Transverse colon (tissue), 4 donors: ENCODE data around the gene CADM2.

ENCODE experiments used
- EP300 ChIP-seq: sonication (generic); formaldehyde crosslinking; IDR thresholded peaks from one replicate; pipeline ENCODE4 v1.6.1; 2017; ENCODE audit warnings: antibody characterized with exemption, low read depth
- POLR2A ChIP-seq: fragments of 450-650 bp; IDR thresholded peaks from one replicate; pipeline ENCODE4 v1.6.1; 2016; ENCODE audit warnings: antibody characterized with exemption, mild to moderate bottlenecking, moderate library complexity
- POLR2AphosphoS5 ChIP-seq, 3 donors: sonication (generic); formaldehyde crosslinking; IDR thresholded peaks; one replicate each; pipeline ENCODE4 v1.6.1; 2016; ENCODE audit warnings: antibody characterized with exemption in 3 of 3
- TF ChIP-seq, protein P1 (sequence below), 5 experiments: fragments of 200-600 bp in 3 of 5; fragments of 450-650 bp in 2 of 5; sonication (generic) in 3 of 5; IDR thresholded peaks; 1 replicate in 2 of 5; 2 replicates in 3 of 5; pipeline ENCODE4 v1.5.1; 2016 to 2017; ENCODE audit warnings: antibody characterized with exemption in 5 of 5, inconsistent platforms in 3 of 5, mild to moderate bottlenecking in 2 of 5, moderate library complexity in 1 of 5

DNA sequence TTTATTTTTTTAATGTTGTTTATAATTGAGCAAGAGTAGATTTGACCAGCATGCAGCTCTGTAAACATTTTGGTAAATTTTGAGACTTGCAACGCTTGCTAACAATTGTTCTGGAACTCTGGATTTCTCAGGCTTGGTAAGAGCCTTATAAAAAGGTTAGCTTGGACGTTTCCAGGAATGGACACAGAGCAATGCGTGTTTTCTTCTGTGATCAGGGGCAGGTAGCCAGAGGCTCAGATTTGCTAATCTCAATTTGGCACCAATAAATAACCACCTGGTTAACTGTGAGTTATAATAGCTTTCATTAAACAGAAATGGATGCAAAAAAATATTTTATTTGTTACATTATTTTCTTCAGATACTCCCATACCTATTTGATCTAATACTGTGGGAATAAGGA, 39.8 kb downstream of the CADM2 start:
- no peak for TF ChIP-seq POLR2A
- TF ChIP-seq, protein P1, sequence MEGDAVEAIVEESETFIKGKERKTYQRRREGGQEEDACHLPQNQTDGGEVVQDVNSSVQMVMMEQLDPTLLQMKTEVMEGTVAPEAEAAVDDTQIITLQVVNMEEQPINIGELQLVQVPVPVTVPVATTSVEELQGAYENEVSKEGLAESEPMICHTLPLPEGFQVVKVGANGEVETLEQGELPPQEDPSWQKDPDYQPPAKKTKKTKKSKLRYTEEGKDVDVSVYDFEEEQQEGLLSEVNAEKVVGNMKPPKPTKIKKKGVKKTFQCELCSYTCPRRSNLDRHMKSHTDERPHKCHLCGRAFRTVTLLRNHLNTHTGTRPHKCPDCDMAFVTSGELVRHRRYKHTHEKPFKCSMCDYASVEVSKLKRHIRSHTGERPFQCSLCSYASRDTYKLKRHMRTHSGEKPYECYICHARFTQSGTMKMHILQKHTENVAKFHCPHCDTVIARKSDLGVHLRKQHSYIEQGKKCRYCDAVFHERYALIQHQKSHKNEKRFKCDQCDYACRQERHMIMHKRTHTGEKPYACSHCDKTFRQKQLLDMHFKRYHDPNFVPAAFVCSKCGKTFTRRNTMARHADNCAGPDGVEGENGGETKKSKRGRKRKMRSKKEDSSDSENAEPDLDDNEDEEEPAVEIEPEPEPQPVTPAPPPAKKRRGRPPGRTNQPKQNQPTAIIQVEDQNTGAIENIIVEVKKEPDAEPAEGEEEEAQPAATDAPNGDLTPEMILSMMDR (IDR thresholded peaks at IDR 0.05): no peak
- no peak for TF ChIP-seq EP300
- no peak for TF ChIP-seq POLR2AphosphoS5 (IDR thresholded peaks at IDR 0.05)
